ENCODE measurements around the gene PCSK9.

The PCSK9 gene

GRCh38 chr1:55043726-55044125 is 4.4 kb downstream of the PCSK9 start:
- TF ChIP-seq YY1 (IDR thresholded peaks at IDR 0.05; ENCODE audit: low read depth) (no peak), TAF1 (IDR thresholded peaks at IDR 0.05; ENCODE audit: low read depth) (no peak), EP300 (IDR thresholded peaks at IDR 0.05; ENCODE audit: borderline replicate concordance) (no peak), CREB1 (IDR thresholded peaks at IDR 0.05; ENCODE audit: low read depth) (no peak), CEBPB (IDR thresholded peaks at IDR 0.05) (no peak), EGR1 (IDR thresholded peaks at IDR 0.05) (no peak), TCF12 (IDR thresholded peaks at IDR 0.05; ENCODE audit: low read depth) (no peak), NFIC (IDR thresholded peaks at IDR 0.05) (no peak), REST (IDR thresholded peaks at IDR 0.05; ENCODE audit: low read depth) (no peak), USF1 (IDR thresholded peaks at IDR 0.05) (no peak), TEAD4 (IDR thresholded peaks at IDR 0.05) (no peak), RAD21 (IDR thresholded peaks at IDR 0.05; ENCODE audit: low read depth) (no peak)

DNA sequence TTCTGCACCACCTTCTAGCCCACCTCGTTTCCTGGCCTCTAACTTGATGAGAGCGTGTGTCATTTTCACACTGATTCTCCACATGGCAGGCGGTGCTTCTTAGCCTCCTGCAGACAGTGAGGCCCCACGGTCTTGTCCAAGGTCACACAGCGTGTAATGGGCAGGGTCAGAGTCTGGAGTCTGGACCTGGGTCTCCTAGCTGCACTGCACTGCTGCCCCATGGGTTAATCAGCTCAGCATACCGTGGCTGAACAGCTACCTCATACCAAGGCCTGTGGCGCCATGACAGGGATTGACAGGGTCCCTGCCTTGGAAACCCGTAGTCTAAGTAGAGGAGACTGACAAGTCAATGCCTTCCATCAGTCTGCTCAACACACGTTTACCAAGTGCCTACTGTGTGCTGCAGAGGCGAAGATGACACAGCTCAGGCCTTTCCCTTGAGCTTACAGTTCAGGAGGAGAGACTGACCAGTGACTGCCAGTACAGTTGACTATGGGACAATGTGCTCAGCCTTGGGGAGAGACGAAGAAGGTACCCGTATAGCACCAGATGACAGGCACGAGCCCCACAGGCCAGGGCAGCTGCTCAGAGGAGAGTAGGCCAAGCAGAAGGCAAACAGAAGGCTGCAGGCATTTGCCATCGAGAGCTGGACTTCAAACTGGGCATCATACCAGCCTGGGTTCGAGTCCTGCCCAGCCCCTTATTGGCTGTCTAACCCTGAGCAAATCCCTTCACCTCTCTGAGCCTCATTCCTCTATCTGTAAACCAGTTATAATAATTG is 5.5 kb downstream of the PCSK9 start:
- TF ChIP-seq ZBTB7A (IDR thresholded peaks at IDR 0.05; ENCODE audit: low read depth) (no peak), REST (IDR thresholded peaks at IDR 0.05; ENCODE audit: low read depth) (no peak), RAD21 (IDR thresholded peaks at IDR 0.05; ENCODE audit: low read depth) (no peak), TAF1 (IDR thresholded peaks at IDR 0.05; ENCODE audit: low read depth) (no peak), TCF12 (IDR thresholded peaks at IDR 0.05; ENCODE audit: low read depth) (no peak), EGR1 (IDR thresholded peaks at IDR 0.05) (no peak), YY1 (IDR thresholded peaks at IDR 0.05; ENCODE audit: low read depth) (no peak), CEBPB (IDR thresholded peaks at IDR 0.05) (no peak), EP300 (IDR thresholded peaks at IDR 0.05; ENCODE audit: borderline replicate concordance) (no peak), FOXM1 (IDR thresholded peaks at IDR 0.05; ENCODE audit: borderline replicate concordance, low read depth) (no peak), CREB1 (IDR thresholded peaks at IDR 0.05; ENCODE audit: low read depth) (no peak), TEAD4 (IDR thresholded peaks at IDR 0.05) (no peak), NFIC (IDR thresholded peaks at IDR 0.05) (no peak), USF1 (IDR thresholded peaks at IDR 0.05) (no peak)
- TF ChIP-seq, protein P1, sequence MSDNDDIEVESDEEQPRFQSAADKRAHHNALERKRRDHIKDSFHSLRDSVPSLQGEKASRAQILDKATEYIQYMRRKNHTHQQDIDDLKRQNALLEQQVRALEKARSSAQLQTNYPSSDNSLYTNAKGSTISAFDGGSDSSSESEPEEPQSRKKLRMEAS (IDR thresholded peaks at IDR 0.05), result no peak

- TF ChIP-seq EGR1 (IDR thresholded peaks at IDR 0.05), result no peak
- no peak for TF ChIP-seq TAF1 (IDR thresholded peaks at IDR 0.05; ENCODE audit: low read depth)
- TF ChIP-seq RAD21 (IDR thresholded peaks at IDR 0.05; ENCODE audit: low read depth), result no peak
- TF ChIP-seq USF1 (IDR thresholded peaks at IDR 0.05), result no peak
Observed at GRCh38 chr1:55045430-55045829, 6.1 kb downstream of the PCSK9 start.

DNA sequence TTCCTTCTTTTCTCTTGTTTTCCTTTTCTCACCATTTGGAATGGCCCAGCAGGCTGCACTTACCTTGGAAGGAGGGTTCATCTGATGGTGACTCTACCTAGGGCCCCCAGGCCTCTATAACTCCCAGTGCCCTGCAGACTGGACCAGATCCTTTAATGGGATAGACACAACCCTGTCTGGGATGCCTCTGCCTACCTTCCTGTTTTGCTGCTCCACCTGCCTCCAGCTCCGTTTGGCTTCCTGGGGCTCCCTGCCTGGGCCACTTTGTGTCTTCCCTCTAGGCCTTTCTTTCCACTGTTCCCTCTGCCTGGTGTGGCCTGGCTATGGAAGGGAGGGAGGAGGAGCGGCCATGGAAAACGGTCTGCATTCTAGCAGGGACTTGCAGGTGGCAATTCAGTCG is 7.5 kb downstream of the PCSK9 start:
- TF ChIP-seq RAD21 (IDR thresholded peaks at IDR 0.05; ENCODE audit: low read depth), result no peak
- TF ChIP-seq ZBTB7A (IDR thresholded peaks at IDR 0.05; ENCODE audit: low read depth), result no peak
- no peak for TF ChIP-seq TEAD4 (IDR thresholded peaks at IDR 0.05)

GRCh38 chr1:55047611-55048010 is 8.3 kb downstream of the PCSK9 start:
- TF ChIP-seq RAD21 (IDR thresholded peaks at IDR 0.05; ENCODE audit: low read depth), result no peak
- no peak for TF ChIP-seq YY1 (IDR thresholded peaks at IDR 0.05; ENCODE audit: low read depth)
- TF ChIP-seq CREB1 (IDR thresholded peaks at IDR 0.05; ENCODE audit: low read depth), result no peak
- TF ChIP-seq TEAD4 (IDR thresholded peaks at IDR 0.05), result no peak
- no peak for TF ChIP-seq EGR1 (IDR thresholded peaks at IDR 0.05)
- TF ChIP-seq CEBPB (IDR thresholded peaks at IDR 0.05), result no peak
